B cell (primary cell): ENCODE measurements around the gene CR2. TPM values are rescaled to one million over a fixed set of nuclear protein-coding genes. Genes with fewer than 3 reads are reported as not detected.
A peak's percentile ranks its signal among the peaks of the same experiment; 100 is the strongest.

Source experiments
- ATAC-seq: fragments of 200-7000 bp; cut with Tn5 transposase; one replicate; pipeline ENCODE4 v1.10.0; 2021; ENCODE audit warnings: low read depth, mild to moderate bottlenecking, moderate number of reproducible peaks, moderate library complexity
- CTCF ChIA-PET: fragments of 350-600 bp; sonication (Branson Sonifier 250); formaldehyde crosslinking; loops from one replicate; lab custom pipeline; 2021; ENCODE audit warnings: antibody characterized with exemption, inconsistent platforms; lab: Charles Lee
- POLR2A ChIA-PET: fragments of 350-600 bp; sonication (Branson Sonifier 250); formaldehyde crosslinking; loops from one replicate; lab custom pipeline; 2021; ENCODE audit warnings: antibody characterized with exemption; lab: Charles Lee
- DNase-seq: peaks from one replicate; pipeline ENCODE4 v3.0.0; 2013
- H2AFZ ChIP-seq: 2 replicates; pipeline ENCODE4 v1.6.1; 2012; ENCODE audit warnings: mild to moderate bottlenecking, low read depth, low read length; ENCODE audit not compliant: insufficient read depth, poor library complexity, severe bottlenecking
- H3K27ac ChIP-seq, 2 donors: 1 replicate in 1 of 2; 2 replicates in 1 of 2; pipeline ENCODE4 v1.5.1; 2012 to 2013; ENCODE audit warnings: low read length in 2 of 2, mild to moderate bottlenecking in 2 of 2, moderate library complexity in 1 of 2
- H3K27me3 ChIP-seq, 4 experiments: fragments of 200-600 bp in 1 of 4; sonication (generic) in 1 of 4; replicated peaks in 1 of 4; 1 replicate in 2 of 4; 2 replicates in 2 of 4; pipeline versions ENCODE4 v1.6.1 to v1.7.0; 2013 to 2016; ENCODE audit warnings: low read length in 3 of 4, mild to moderate bottlenecking in 2 of 4, mixed read lengths in 1 of 4, moderate library complexity in 1 of 4; ENCODE audit not compliant: insufficient read depth in 4 of 4, control insufficient read depth in 3 of 4; ENCODE audit errors: control extremely low read depth in 1 of 4
- H3K36me3 ChIP-seq, 2 experiments: replicated peaks in 1 of 2; 1 replicate in 1 of 2; 2 replicates in 1 of 2; pipeline versions ENCODE4 v1.6.1 to v1.7.1; 2013; ENCODE audit warnings: low read length in 1 of 2; ENCODE audit not compliant: insufficient read depth in 2 of 2, control insufficient read depth in 1 of 2; ENCODE audit errors: control extremely low read depth in 1 of 2, extremely low read depth in 1 of 2
- H3K4me1 ChIP-seq, 2 donors: fragments of 200-600 bp in 1 of 2; sonication (generic) in 1 of 2; 1 replicate in 1 of 2; 2 replicates in 1 of 2; pipeline versions ENCODE4 v1.5.1 to v1.6.1; 2013 to 2017; ENCODE audit warnings: low read length in 2 of 2; ENCODE audit not compliant: control insufficient read depth in 2 of 2, insufficient read depth in 2 of 2
- H3K4me2 ChIP-seq: replicated peaks from 2 replicates; pipeline ENCODE3; 2012; ENCODE audit warnings: mild to moderate bottlenecking, low read depth, low read length; ENCODE audit not compliant: poor library complexity, severe bottlenecking
- H3K4me3 ChIP-seq, 5 experiments: fragments of 200-600 bp in 1 of 5; sonication (generic) in 1 of 5; 1 replicate in 3 of 5; 2 replicates in 2 of 5; pipeline versions ENCODE4 v1.5.1 to v1.7.0; 2011 to 2016; ENCODE audit warnings: low read length in 4 of 5, mild to moderate bottlenecking in 4 of 5, low read depth in 2 of 5, control low read depth in 1 of 5, moderate library complexity in 1 of 5; ENCODE audit not compliant: insufficient read depth in 1 of 5; ENCODE audit errors: control extremely low read depth in 1 of 5, extremely low read depth in 1 of 5
- H3K79me2 ChIP-seq: fragments of 200-600 bp; sonication (generic); one replicate; pipeline ENCODE4 v1.6.0; 2016; ENCODE audit warnings: low read length; ENCODE audit not compliant: control insufficient read depth, insufficient read depth
- H3K9ac ChIP-seq: fragments of 200-600 bp; sonication (generic); 2 replicates; pipeline ENCODE4 v1.6.1; 2017; ENCODE audit warnings: mild to moderate bottlenecking, low read length, moderate library complexity
- H3K9me3 ChIP-seq, 3 donors: one replicate each; pipeline versions ENCODE4 v1.6.1 to v1.7.1; 2013; ENCODE audit warnings: low read length in 2 of 3; ENCODE audit not compliant: control insufficient read depth in 2 of 3, insufficient read depth in 1 of 3; ENCODE audit errors: control extremely low read depth in 1 of 3
- H4K20me1 ChIP-seq: 2 replicates; pipeline ENCODE4 v1.6.0; 2012; ENCODE audit warnings: mild to moderate bottlenecking, low read length; ENCODE audit not compliant: insufficient read depth, control insufficient read depth, poor library complexity, severe bottlenecking
- H3K27ac Mint-ChIP-seq: one replicate; pipeline ENCODE4 v1.8.0; 2021; ENCODE audit warnings: mixed read lengths
- H3K27me3 Mint-ChIP-seq: one replicate; pipeline ENCODE4 v1.8.0; 2021; ENCODE audit warnings: mixed read lengths
- H3K4me1 Mint-ChIP-seq: one replicate; pipeline ENCODE4 v1.8.0; 2021; ENCODE audit warnings: mixed read lengths
- H3K4me3 Mint-ChIP-seq: one replicate; pipeline ENCODE4 v1.8.0; 2021; ENCODE audit warnings: mixed read lengths
- H3K9me3 Mint-ChIP-seq: one replicate; pipeline ENCODE4 v1.8.0; 2022; ENCODE audit warnings: mixed read lengths; ENCODE audit not compliant: insufficient read depth
- CTCF ChIP-seq: fragments of 200-600 bp; IDR thresholded peaks from one replicate; pipeline ENCODE4 v1.8.0; 2022; ENCODE audit warnings: antibody characterized with exemption, mild to moderate bottlenecking
- EZH2 ChIP-seq: IDR thresholded peaks from 2 replicates; pipeline ENCODE4 v1.6.1; 2012; ENCODE audit warnings: borderline replicate concordance, low read depth, mild to moderate bottlenecking, moderate library complexity, low read length; ENCODE audit not compliant: insufficient read depth, poor library complexity, severe bottlenecking
- WGBS: methylation state at CpG from one replicate; pipeline ENCODE4 v1.1.5; 2013; ENCODE audit warnings: missing lambda C conversion rate; ENCODE audit not compliant: insufficient coverage; 5-methylcytosine and 5-hydroxymethylcytosine counted together
- intact Hi-C: fragments of 100-400 bp; cut with micrococcal nuclease; formaldehyde crosslinking; loops from one replicate; pipeline ENCODE4 v1.10.0; 2022
- polyA plus RNA-seq: library from polyadenylated mRNA; depleted of rRNA; stranded (reverse); fragments of >200 nt; gene quantifications from 2 replicates; pipeline ENCODE4 v1.2.3, GENCODE V29; 2012
- total RNA-seq, 2 donors: library from RNA; stranded (reverse); fragments of 120-200 nt in 1 of 2; gene quantifications; 1 replicate in 1 of 2; 2 replicates in 1 of 2; pipeline versions ENCODE4 v1.2.3 to v1.2.4, GENCODE V29; 2013 to 2022

The CR2 gene
- total and polyA plus RNA-seq, 2 donors (not counting 1 experiment from before 2014, with no cell fraction given), result 26.0 to 30.5 TPM

GRCh38 chr1:207430602-207431001 is 23.5 kb upstream of the CR2 start:
- Histone ChIP-seq H3K9ac (peak overlapping the region; percentile 24), H3K27ac (peak overlapping the region; percentile 65 to 83), H3K36me3 (no peaks in the 10 kb centered on the region), H3K4me3 (peak overlapping the region in 2 of 5 experiments; percentile 1 to 54), H2AFZ (no peak overlapping the region), H4K20me1 (no peaks in the 10 kb centered on the region), H3K4me2 (peak overlapping the region; percentile 64), H3K27me3 (no peaks in the 10 kb centered on the region), H3K9me3 (no peaks in the 10 kb centered on the region), H3K79me2 (no peaks in the 10 kb centered on the region), H3K4me1 (peaks cover 74 to 78% of the 10 kb centered on the region in 2 donors)
- H3K27me3 Mint-ChIP-seq, result no peaks in the 10 kb centered on the region
- ChIA-PET CTCF (interaction anchor here (1.0 to 2.9 kb wide), 10 partner anchors 15 to 354 kb away, joined by 3 to 18 read pairs (median 6); partner anchors contain the start of genes CR1 and CR2), POLR2A (interaction anchor here (0.6 kb wide), 1 partner anchor 25 kb away, joined by 3 read pairs; no protein-coding TSS in a partner anchor)
- DNase-seq (peak; percentile 55), ATAC-seq (peak; percentile 56)
- H3K27ac Mint-ChIP-seq, result peak overlapping the region; percentile 78
- peak overlapping the region; percentile 62 for H3K4me3 Mint-ChIP-seq
- WGBS, result no CpG with 5 or more reads among the region's 1 CpG
- TF ChIP-seq CTCF (no peak), EZH2 (no peak)
- peaks cover 80% of the 10 kb centered on the region for H3K4me1 Mint-ChIP-seq
- no peaks in the 10 kb centered on the region for H3K9me3 Mint-ChIP-seq
- intact Hi-C loops, result loop anchor here (1.0 kb wide), 3 partner anchors 12 to 24 kb away; partner anchors contain the start of gene CR2

GRCh38 chr1:207431508-207431907 is 22.6 kb upstream of the CR2 start:
- Mint-ChIP-seq H3K4me3 (peak overlapping the region; percentile 67), H3K4me1 (peaks cover 80% of the 10 kb centered on the region), H3K27ac (peak overlapping the region; percentile 50), H3K9me3 (no peaks in the 10 kb centered on the region), H3K27me3 (no peaks in the 10 kb centered on the region)
- Histone ChIP-seq H2AFZ (no peak overlapping the region), H3K4me2 (peak overlapping the region; percentile 64), H3K79me2 (no peaks in the 10 kb centered on the region), H3K9ac (peak overlapping the region; percentile 33), H3K27me3 (no peaks in the 10 kb centered on the region), H3K4me3 (peak overlapping the region in 2 of 5 experiments; percentile 11 to 54), H3K27ac (peak overlapping the region; percentile 65 to 83), H3K36me3 (no peaks in the 10 kb centered on the region), H3K4me1 (peaks cover 65 to 69% of the 10 kb centered on the region in 2 donors), H4K20me1 (no peaks in the 10 kb centered on the region), H3K9me3 (no peaks in the 10 kb centered on the region)
- ChIA-PET CTCF (interaction anchor here (1.2 to 2.9 kb wide), 7 partner anchors 23 to 355 kb away, joined by 4 to 18 read pairs (median 6); partner anchors contain the start of genes CR1 and CR2), POLR2A (interaction anchor here (1.0 to 1.1 kb wide), 2 partner anchors 10 to 64 kb away, joined by 3 read pairs; partner anchors contain the start of gene CR1)
- DNase-seq (peak; percentile 70), ATAC-seq (peak; percentile 68)
- intact Hi-C loops, result no loop called here
- no CpG with 5 or more reads among the region's 2 CpGs for WGBS
- no peak for TF ChIP-seq EZH2
- no peak for TF ChIP-seq CTCF
